HFFc6 (cell line): ENCODE measurements around the gene DCUN1D5. TPM values are rescaled to one million over a fixed set of nuclear protein-coding genes. Genes with fewer than 3 reads are reported as not detected.
A peak's percentile ranks its signal among the peaks of the same experiment; 100 is the strongest.

ENCODE experiments used
- DNase-seq: peaks from one replicate; pipeline ENCODE4 v3.0.0-alpha.2; 2018
- H3K27ac Mint-ChIP-seq: 2 replicates; pipeline ENCODE4 v1.8.0; 2020; ENCODE audit warnings: mild to moderate bottlenecking, mixed read lengths
- H3K27me3 Mint-ChIP-seq: 2 replicates; pipeline ENCODE4 v1.8.0; 2021; ENCODE audit warnings: mild to moderate bottlenecking, moderate library complexity, mixed read lengths; ENCODE audit not compliant: insufficient read depth
- H3K36me3 Mint-ChIP-seq: 2 replicates; pipeline ENCODE4 v1.8.0; 2021; ENCODE audit warnings: low read depth, mixed read lengths
- H3K4me1 Mint-ChIP-seq: 2 replicates; pipeline ENCODE4 v1.8.0; 2020; ENCODE audit warnings: low read depth, mixed read lengths
- H3K4me3 Mint-ChIP-seq: 2 replicates; pipeline ENCODE4 v1.8.0; 2020; ENCODE audit warnings: mild to moderate bottlenecking, moderate library complexity, mixed read lengths
- H3K9me3 Mint-ChIP-seq: 2 replicates; pipeline ENCODE4 v1.8.0; 2020; ENCODE audit warnings: mild to moderate bottlenecking, mixed read lengths
- long read RNA-seq: library from polyadenylated mRNA; unstranded; transcript quantifications from one replicate; pipeline ENCODE4 v2.0.0, GENCODE V29; 2019
- total RNA-seq, 6 experiments: library from RNA; stranded (reverse); fragmentation: NEBNext Ultra II Directional; extraction: Animal tissue kit (Norgen Biotek cat#: 25700); gene quantifications; 2 replicates in 1 of 6; 3 replicates in 5 of 6; pipeline ENCODE4 v1.2.3, GENCODE V29; 2021
- TF ChIP-seq, protein P1 (sequence below): fragments of 200-600 bp; sonication (generic); IDR thresholded peaks from 2 replicates; pipeline ENCODE4 v1.5.0; 2021; ENCODE audit warnings: antibody characterized with exemption, mild to moderate bottlenecking

The DCUN1D5 gene
- 10 to 100 TPM; 37.5 to 46.1 (median 40.1) TPM for total RNA-seq
- long read RNA-seq, transcript DCUN1D5-201 (8 exons, 1,337 nt): major isoform, 60 of 95 reads
- long read RNA-seq, partial matches to known transcripts: 11 of 95 reads
- long read RNA-seq, other reads (novel, unspliced or antisense): 21 of 95 reads

- peaks cover 9% of the 10 kb centered on the region for H3K27me3 Mint-ChIP-seq
- H3K27ac Mint-ChIP-seq: peak within 1 kb of the TSS; percentile 90
- TF ChIP-seq, protein P1, sequence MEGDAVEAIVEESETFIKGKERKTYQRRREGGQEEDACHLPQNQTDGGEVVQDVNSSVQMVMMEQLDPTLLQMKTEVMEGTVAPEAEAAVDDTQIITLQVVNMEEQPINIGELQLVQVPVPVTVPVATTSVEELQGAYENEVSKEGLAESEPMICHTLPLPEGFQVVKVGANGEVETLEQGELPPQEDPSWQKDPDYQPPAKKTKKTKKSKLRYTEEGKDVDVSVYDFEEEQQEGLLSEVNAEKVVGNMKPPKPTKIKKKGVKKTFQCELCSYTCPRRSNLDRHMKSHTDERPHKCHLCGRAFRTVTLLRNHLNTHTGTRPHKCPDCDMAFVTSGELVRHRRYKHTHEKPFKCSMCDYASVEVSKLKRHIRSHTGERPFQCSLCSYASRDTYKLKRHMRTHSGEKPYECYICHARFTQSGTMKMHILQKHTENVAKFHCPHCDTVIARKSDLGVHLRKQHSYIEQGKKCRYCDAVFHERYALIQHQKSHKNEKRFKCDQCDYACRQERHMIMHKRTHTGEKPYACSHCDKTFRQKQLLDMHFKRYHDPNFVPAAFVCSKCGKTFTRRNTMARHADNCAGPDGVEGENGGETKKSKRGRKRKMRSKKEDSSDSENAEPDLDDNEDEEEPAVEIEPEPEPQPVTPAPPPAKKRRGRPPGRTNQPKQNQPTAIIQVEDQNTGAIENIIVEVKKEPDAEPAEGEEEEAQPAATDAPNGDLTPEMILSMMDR: no peak
- DNase-seq: peak; percentile 95
- H3K36me3 Mint-ChIP-seq: peaks cover 9% of the 10 kb centered on the region
- no peaks in the 10 kb centered on the region for H3K9me3 Mint-ChIP-seq
- H3K4me1 Mint-ChIP-seq: peaks cover 38% of the 10 kb centered on the region
- H3K4me3 Mint-ChIP-seq: peak within 1 kb of the TSS; percentile 95
Measured at GRCh38 chr11:103091801-103092524, at the start of gene DCUN1D5. DCUN1D5 (minus strand) TSS chr11:103092160; CDS start chr11:103091872, 288 bp downstream.

DNA sequence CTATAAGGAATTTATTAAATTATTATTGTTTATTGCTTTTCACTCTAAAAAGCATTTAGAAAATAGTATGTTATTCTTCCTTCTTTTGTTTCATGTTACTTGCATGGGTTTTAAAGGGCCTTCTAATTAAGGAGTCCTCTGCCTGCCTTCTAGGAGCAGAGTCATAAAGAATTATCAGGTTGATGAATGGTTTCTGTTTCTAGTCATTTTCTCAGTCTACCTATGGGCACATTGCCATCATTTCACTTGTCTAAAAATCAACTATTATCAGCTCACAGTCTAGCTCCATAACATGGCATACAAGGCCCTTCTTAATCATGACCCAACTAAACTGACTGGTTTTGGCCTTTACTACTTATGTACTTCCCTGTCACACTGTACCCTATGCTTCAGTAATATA, 33.5 kb upstream of the DCUN1D5 start:
- no peak overlapping the region for H3K27ac Mint-ChIP-seq
- H3K36me3 Mint-ChIP-seq: peaks cover 20% of the 10 kb centered on the region

GRCh38 chr11:103114836-103115235, 22.9 kb upstream of the DCUN1D5 start:
- no peak for DNase-seq
- no peaks in the 10 kb centered on the region for H3K9me3 Mint-ChIP-seq
- H3K36me3 Mint-ChIP-seq: peaks cover 14% of the 10 kb centered on the region
- H3K4me1 Mint-ChIP-seq: peaks cover 41% of the 10 kb centered on the region
- no peak overlapping the region for H3K27ac Mint-ChIP-seq
- TF ChIP-seq, protein P1: no peak
- H3K4me3 Mint-ChIP-seq: no peak overlapping the region
- no peaks in the 10 kb centered on the region for H3K27me3 Mint-ChIP-seq

More for the DNA sequence above, 33.5 kb upstream of the DCUN1D5 start:
- no peak overlapping the region for H3K4me3 Mint-ChIP-seq
- TF ChIP-seq, protein P1: no peak
- H3K9me3 Mint-ChIP-seq: no peaks in the 10 kb centered on the region
- no peaks in the 10 kb centered on the region for H3K4me1 Mint-ChIP-seq
- DNase-seq: no peak
- H3K27me3 Mint-ChIP-seq: no peaks in the 10 kb centered on the region

GRCh38 chr11:103112364-103112763, 20.4 kb upstream of the DCUN1D5 start:
- no peak for DNase-seq
- Mint-ChIP-seq H3K36me3 (peaks cover 14% of the 10 kb centered on the region), H3K27me3 (no peaks in the 10 kb centered on the region; the same call in 1 of the 2 replicates), H3K27ac (peak overlapping the region; percentile 43), H3K4me1 (peaks cover 50% of the 10 kb centered on the region), H3K4me3 (peak overlapping the region; percentile 95), H3K9me3 (no peaks in the 10 kb centered on the region)
- TF ChIP-seq, protein P1: no peak

- peaks cover 50% of the 10 kb centered on the region for H3K4me1 Mint-ChIP-seq
- H3K4me3 Mint-ChIP-seq: peak overlapping the region; percentile 95; the same call in 1 of the 2 replicates
- DNase-seq: no peak
- H3K27ac Mint-ChIP-seq: no peak overlapping the region; the same call in 1 of the 2 replicates
- H3K9me3 Mint-ChIP-seq: no peaks in the 10 kb centered on the region
- H3K27me3 Mint-ChIP-seq: no peaks in the 10 kb centered on the region; the same call in 1 of the 2 replicates
- TF ChIP-seq, protein P1: no peak
- peaks cover 14% of the 10 kb centered on the region for H3K36me3 Mint-ChIP-seq
Measured at GRCh38 chr11:103111400-103111799, 19.4 kb upstream of the DCUN1D5 start.
